Ascending aorta (tissue), 2 donors: ENCODE results near the gene TSNAXIP1. TPM values are rescaled to one million over a fixed set of nuclear protein-coding genes. Genes with fewer than 3 reads are reported as not detected.

Source experiments
- DNase-seq, 2 donors: peaks; one replicate each; pipeline ENCODE4 v3.0.0-alpha.2; 2019; ENCODE audit warnings: low spot score in 2 of 2
- H3K27ac ChIP-seq, 2 donors: fragments of 200-600 bp; sonication (generic); one replicate each; pipeline ENCODE4 v1.5.1; 2016 to 2017; ENCODE audit warnings: mild to moderate bottlenecking in 1 of 2
- H3K27me3 ChIP-seq: fragments of 200-600 bp; sonication (generic); one replicate; pipeline ENCODE4 v1.5.1; 2017
- H3K36me3 ChIP-seq, 2 donors: fragments of 200-600 bp; sonication (generic); one replicate each; pipeline ENCODE4 v1.5.1; 2016
- H3K4me1 ChIP-seq, 2 donors: fragments of 200-600 bp; sonication (generic); one replicate each; pipeline ENCODE4 v1.5.1; 2016 to 2017; ENCODE audit warnings: mild to moderate bottlenecking in 1 of 2
- H3K4me3 ChIP-seq, 2 donors: fragments of 200-600 bp; sonication (generic); one replicate each; pipeline ENCODE4 v1.5.1; 2016 to 2017; ENCODE audit warnings: mild to moderate bottlenecking in 1 of 2
- H3K9me3 ChIP-seq, 2 donors: fragments of 200-600 bp; sonication (generic); one replicate each; pipeline ENCODE4 v1.5.1; 2016
- CTCF ChIP-seq, 3 experiments: fragments of 200-600 bp in 2 of 3; fragments of 450-650 bp in 1 of 3; sonication (generic) in 2 of 3; IDR thresholded peaks; one replicate each; pipeline ENCODE4 v1.5.1; 2016 to 2019; ENCODE audit warnings: antibody characterized with exemption in 3 of 3, mild to moderate bottlenecking in 1 of 3, moderate library complexity in 1 of 3
- intact Hi-C: fragments of 100-400 bp; cut with DNase I; formaldehyde crosslinking; loops from one replicate; pipeline ENCODE4 v1.15.1; 2023
- total RNA-seq: library from RNA; depleted of rRNA; stranded (reverse); fragments of >200 nt; gene quantifications from one replicate; pipeline ENCODE4 v1.1.0, GENCODE V29; 2016

TSNAXIP1 gene
- total RNA-seq = 5.4 TPM

GRCh38 chr16:67806428-67807147 lies at the start of gene TSNAXIP1, which contains the start of gene RANBP10:
Gene TSNAXIP1 (plus strand): TSS chr16:67806889. CDS start chr16:67807150, 261 bp downstream.
Gene RANBP10 (minus strand): TSS chr16:67806560. CDS start chr16:67806536, 24 bp downstream.
- DNase-seq = peak; percentile 97 to 99
- Histone ChIP-seq H3K9me3 (no peaks in the 10 kb centered on the region), H3K27ac (peak within 1 kb of the TSS; percentile 70 to 83), H3K4me1 (peaks cover 0 to 12% of the 10 kb centered on the region in 2 donors), H3K4me3 (peak within 1 kb of the TSS; percentile 87 to 91), H3K36me3 (peaks cover 3% of the 10 kb centered on the region in 2 donors), H3K27me3 (no peaks in the 10 kb centered on the region)
- no peak for TF ChIP-seq CTCF (IDR thresholded peaks at IDR 0.05)
- intact Hi-C loops = loop anchor here (1.0 to 10.0 kb wide), 8 partner anchors 40 to 562 kb away; partner anchors contain the start of genes ACD, CENPT, CTCF and DDX28

- no peak for DNase-seq
- no peaks in the 10 kb centered on the region for H3K9me3 ChIP-seq
- H3K36me3 ChIP-seq = peaks cover 3% of the 10 kb centered on the region in 2 donors
- H3K27me3 ChIP-seq = no peaks in the 10 kb centered on the region
- no peaks in the 10 kb centered on the region for H3K4me1 ChIP-seq
- no peak overlapping the region for H3K4me3 ChIP-seq
- TF ChIP-seq CTCF (IDR thresholded peaks at IDR 0.05) = no peak
- intact Hi-C loops = no loop called here
- no peak overlapping the region for H3K27ac ChIP-seq
Measured at GRCh38 chr16:67758006-67758405, 48.7 kb upstream of the TSNAXIP1 start.

GRCh38 chr16:67758966-67759365 lies 47.7 kb upstream of the TSNAXIP1 start:
- no peak for TF ChIP-seq CTCF (IDR thresholded peaks at IDR 0.05)
- Histone ChIP-seq H3K27me3 (no peaks in the 10 kb centered on the region), H3K9me3 (no peaks in the 10 kb centered on the region), H3K4me1 (no peaks in the 10 kb centered on the region), H3K36me3 (peaks cover 3% of the 10 kb centered on the region in 2 donors), H3K4me3 (no peak overlapping the region), H3K27ac (no peak overlapping the region)
- intact Hi-C loops = no loop called here
- DNase-seq = no peak

- intact Hi-C loops = no loop called here
- no peaks in the 10 kb centered on the region for H3K27me3 ChIP-seq
- H3K4me3 ChIP-seq = no peak overlapping the region
- no peaks in the 10 kb centered on the region for H3K4me1 ChIP-seq
- no peaks in the 10 kb centered on the region for H3K9me3 ChIP-seq
- H3K36me3 ChIP-seq = peaks cover 3% of the 10 kb centered on the region in 2 donors
- TF ChIP-seq CTCF (IDR thresholded peaks at IDR 0.05) = no peak
- no peak overlapping the region for H3K27ac ChIP-seq
- DNase-seq = no peak
Measured at GRCh38 chr16:67760206-67760955, 46.3 kb upstream of the TSNAXIP1 start.

- DNase-seq = no peak
- Histone ChIP-seq H3K9me3 (no peaks in the 10 kb centered on the region), H3K36me3 (peaks cover 3% of the 10 kb centered on the region in 2 donors), H3K4me1 (no peaks in the 10 kb centered on the region), H3K27me3 (no peaks in the 10 kb centered on the region), H3K4me3 (no peak overlapping the region), H3K27ac (no peak overlapping the region)
- TF ChIP-seq CTCF (IDR thresholded peaks at IDR 0.05) = no peak
- intact Hi-C loops = no loop called here
Measured at GRCh38 chr16:67760956-67761230, 45.8 kb upstream of the TSNAXIP1 start.
